ENCODE measurements around the gene CCL24.

GRCh38 chr7:75811894-75812678 is 1.5 kb downstream of the CCL24 start:
- no peak for TF ChIP-seq POLR2A (IDR thresholded peaks at IDR 0.05; ENCODE audit: low read depth, low read length)
- TF ChIP-seq CTCF (IDR thresholded peaks at IDR 0.05; ENCODE audit: extremely low read depth in 1 of 2, insufficient read depth in 1 of 2, low read depth in 1 of 2, low read length in 2 of 2): no peak
- TF ChIP-seq EZH2 (IDR thresholded peaks at IDR 0.05; ENCODE audit: borderline replicate concordance, low read depth, low read length, severe bottlenecking): no peak
- no peak for TF ChIP-seq POLR2AphosphoS5 (IDR thresholded peaks at IDR 0.05; ENCODE audit: insufficient read depth, low read depth, low read length)
- TF ChIP-seq GATA2 (IDR thresholded peaks at IDR 0.05; ENCODE audit: insufficient read depth, insufficient read length, low read depth, low read length): no peak
- no peak for TF ChIP-seq MAX (IDR thresholded peaks at IDR 0.05; ENCODE audit: insufficient read depth, insufficient read length)

Measured in endothelial cell of umbilical vein (primary cell).